IMR-90 (cell line): ENCODE measurements around the gene ABCA2. TPM values are rescaled to one million over a fixed set of nuclear protein-coding genes. Genes with fewer than 3 reads are reported as not detected.

ENCODE experiments used
- ATAC-seq: fragments of 200-7000 bp; cut with Tn5 transposase; 2 replicates; pipeline ENCODE4 v1.9.1; 2020; ENCODE audit warnings: low read depth, mild to moderate bottlenecking, moderate library complexity
- BruUV-seq: library from RNA; stranded (reverse); fragments of 400-500 nt; replicated peaks from 2 replicates; lab custom pipeline; 2021; lab: Mats Ljungman, UMichigan
- CTCF ChIA-PET: fragments of 300-600 bp; formaldehyde crosslinking; extraction: SDS; loops from one replicate; lab custom pipeline; 2021; ENCODE audit warnings: antibody characterized with exemption; lab: Yijun Ruan, JAX
- POLR2A ChIA-PET: fragments of 300-600 bp; sonication (Branson Sonifier 250); formaldehyde crosslinking; loops from one replicate; lab custom pipeline; 2022; ENCODE audit warnings: antibody characterized with exemption; ENCODE audit not compliant: unreplicated experiment; lab: Charles Lee
- DNase-seq: peaks from one replicate; pipeline ENCODE4 v3.0.0; 2013
- H2AFZ ChIP-seq: replicated peaks from 2 replicates; pipeline ENCODE3; 2013; ENCODE audit warnings: low read length, mild to moderate bottlenecking; ENCODE audit not compliant: poor library complexity
- H2AK5ac ChIP-seq: 2 replicates; pipeline ENCODE4 v1.6.1; 2013; ENCODE audit warnings: low read depth, low read length, inconsistent platforms
- H2AK9ac ChIP-seq: replicated peaks from 2 replicates; pipeline ENCODE3; 2013; ENCODE audit warnings: mild to moderate bottlenecking, low read depth, low read length, moderate library complexity; ENCODE audit not compliant: poor library complexity
- H2BK120ac ChIP-seq: 2 replicates; pipeline ENCODE4 v1.6.1; 2013; ENCODE audit warnings: low read depth, low read length, inconsistent platforms
- H2BK15ac ChIP-seq: 3 replicates; pipeline ENCODE4 v1.6.1; 2013; ENCODE audit warnings: low read depth, low read length, inconsistent platforms
- H2BK20ac ChIP-seq: 2 replicates; pipeline ENCODE4 v1.6.1; 2013; ENCODE audit warnings: low read depth, mild to moderate bottlenecking, inconsistent platforms, low read length, moderate library complexity
- H2BK5ac ChIP-seq: 2 replicates; pipeline ENCODE4 v1.6.1; 2013; ENCODE audit warnings: mild to moderate bottlenecking, low read depth, low read length, inconsistent platforms; ENCODE audit not compliant: poor library complexity, severe bottlenecking
- H3K14ac ChIP-seq: replicated peaks from 2 replicates; pipeline ENCODE4 v1.6.1; 2013; ENCODE audit warnings: low read depth, low read length, inconsistent platforms
- H3K18ac ChIP-seq: 2 replicates; pipeline ENCODE4 v1.6.1; 2013; ENCODE audit warnings: low read depth, low read length, control low read depth
- H3K23ac ChIP-seq: 2 replicates; pipeline ENCODE4 v1.6.1; 2013; ENCODE audit warnings: low read depth, low read length, inconsistent platforms
- H3K27ac ChIP-seq: 2 replicates; pipeline ENCODE4 v1.5.1; 2013; ENCODE audit warnings: mild to moderate bottlenecking, control low read depth, low read length; ENCODE audit not compliant: insufficient read depth
- H3K27me3 ChIP-seq: 2 replicates; pipeline ENCODE4 v1.6.1; 2013; ENCODE audit warnings: low read length; ENCODE audit not compliant: control insufficient read depth, insufficient read depth
- H3K36me3 ChIP-seq: 2 replicates; pipeline ENCODE4 v1.6.1; 2013; ENCODE audit warnings: low read length, mixed read lengths; ENCODE audit not compliant: control insufficient read depth, insufficient read depth
- H3K4ac ChIP-seq: 2 replicates; pipeline ENCODE4 v1.6.1; 2013; ENCODE audit warnings: low read depth, low read length, inconsistent platforms
- H3K4me1 ChIP-seq: 2 replicates; pipeline ENCODE4 v1.6.1; 2013; ENCODE audit warnings: low read length, mixed read lengths; ENCODE audit not compliant: control insufficient read depth, insufficient read depth
- H3K4me2 ChIP-seq: 2 replicates; pipeline ENCODE4 v1.6.1; 2013; ENCODE audit warnings: low read depth, mild to moderate bottlenecking, control low read depth, low read length, moderate library complexity
- H3K4me3 ChIP-seq: 2 replicates; pipeline ENCODE4 v1.5.1; 2013; ENCODE audit warnings: low read depth, mild to moderate bottlenecking, control low read depth, low read length, moderate library complexity; ENCODE audit not compliant: insufficient read depth
- H3K56ac ChIP-seq: 2 replicates; pipeline ENCODE4 v1.6.1; 2013; ENCODE audit warnings: low read length, inconsistent platforms; ENCODE audit not compliant: insufficient read depth; ENCODE audit errors: extremely low read depth
- H3K79me1 ChIP-seq, 2 experiments: 2 replicates each; pipeline ENCODE4 v1.6.1; 2013; ENCODE audit warnings: low read length in 2 of 2, inconsistent platforms in 1 of 2, low read depth in 1 of 2
- H3K9ac ChIP-seq: 2 replicates; pipeline ENCODE4 v1.6.1; 2013; ENCODE audit warnings: low read depth, low read length, control low read depth
- H3K9me1 ChIP-seq: 2 replicates; pipeline ENCODE4 v1.6.1; 2013; ENCODE audit warnings: low read length, inconsistent platforms; ENCODE audit not compliant: insufficient read depth
- H3K9me3 ChIP-seq: 2 replicates; pipeline ENCODE4 v1.6.1; 2013; ENCODE audit warnings: low read length; ENCODE audit not compliant: control insufficient read depth, insufficient read depth
- H4K20me1 ChIP-seq: 2 replicates; pipeline ENCODE4 v1.6.1; 2013; ENCODE audit warnings: low read length, inconsistent platforms; ENCODE audit not compliant: insufficient read depth
- H4K5ac ChIP-seq: 2 replicates; pipeline ENCODE4 v1.6.1; 2013; ENCODE audit warnings: mild to moderate bottlenecking, low read depth, low read length, control low read depth
- H4K8ac ChIP-seq, 2 experiments: 2 replicates each; pipeline ENCODE4 v1.6.1; 2013; ENCODE audit warnings: low read depth in 2 of 2, low read length in 2 of 2, control low read depth in 1 of 2, inconsistent platforms in 1 of 2
- H4K91ac ChIP-seq: 2 replicates; pipeline ENCODE4 v1.6.1; 2013; ENCODE audit warnings: low read depth, low read length, inconsistent platforms; ENCODE audit not compliant: insufficient read depth
- MXI1 ChIP-seq: IDR thresholded peaks from 2 replicates; pipeline ENCODE4 v1.6.1; 2012; ENCODE audit warnings: low read depth, mild to moderate bottlenecking, low read length, moderate library complexity, borderline replicate concordance
- RAD21 ChIP-seq: IDR thresholded peaks from 2 replicates; pipeline ENCODE4 v1.6.1; 2012; ENCODE audit warnings: low read length, improper control_type of control experiment
- SMC3 ChIP-seq: fragments of 150-350 bp; IDR thresholded peaks from 2 replicates; pipeline ENCODE4 v1.6.1; 2016; ENCODE audit warnings: low read depth, mild to moderate bottlenecking, antibody characterized with exemption, low read length, moderate library complexity
- WGBS, 2 experiments: methylation state at CpG; one replicate each; pipeline versions ENCODE4 v1.1.5 to v1.1.7; 2013; ENCODE audit warnings: missing lambda C conversion rate in 2 of 2; ENCODE audit not compliant: insufficient read length in 1 of 2; ENCODE audit errors: extremely low coverage in 2 of 2; 5-methylcytosine and 5-hydroxymethylcytosine counted together
- dilution Hi-C: fragments of 300-500 bp; cut with HindIII; formaldehyde crosslinking; loops from one replicate; pipeline ENCODE4 v1.14.3; 2018; ENCODE audit warnings: low sequenced_read_pairs; ENCODE audit not compliant: unreplicated experiment
- in situ Hi-C: fragments of 300-500 bp; cut with MboI; formaldehyde crosslinking; loops from 3 replicates; pipeline ENCODE4 v1.14.3; 2019; ENCODE audit warnings: low sequenced_read_pairs, inconsistent platforms, mixed read lengths
- intact Hi-C: fragments of 100-400 bp; cut with micrococcal nuclease; formaldehyde crosslinking; loops from 2 replicates; pipeline ENCODE4 v1.10.0; 2022
- polyA plus RNA-seq, 3 experiments: library from polyadenylated mRNA; depleted of rRNA; stranded (reverse); fragments of >200 nt; gene quantifications; 2 replicates each; pipeline ENCODE4 v1.2.3, GENCODE V29; 2012; ENCODE audit warnings: low replicate concordance in 1 of 3
- total RNA-seq: library from RNA; depleted of rRNA; stranded (reverse); fragments of >200 nt; gene quantifications from 2 replicates; pipeline ENCODE4 v1.2.3, GENCODE V29; 2012
- TF ChIP-seq, protein P1 (sequence below): conservative IDR thresholded peaks from 2 replicates; pipeline ENCODE4 v1.5.1; 2012; ENCODE audit warnings: mild to moderate bottlenecking, low read depth, low read length, improper control_type of control experiment

Gene ABCA2
- total and polyA plus RNA-seq, 2 of the 4 experiments (the other 2 are of a cell fraction), result 3.8 to 46.0 TPM

DNA sequence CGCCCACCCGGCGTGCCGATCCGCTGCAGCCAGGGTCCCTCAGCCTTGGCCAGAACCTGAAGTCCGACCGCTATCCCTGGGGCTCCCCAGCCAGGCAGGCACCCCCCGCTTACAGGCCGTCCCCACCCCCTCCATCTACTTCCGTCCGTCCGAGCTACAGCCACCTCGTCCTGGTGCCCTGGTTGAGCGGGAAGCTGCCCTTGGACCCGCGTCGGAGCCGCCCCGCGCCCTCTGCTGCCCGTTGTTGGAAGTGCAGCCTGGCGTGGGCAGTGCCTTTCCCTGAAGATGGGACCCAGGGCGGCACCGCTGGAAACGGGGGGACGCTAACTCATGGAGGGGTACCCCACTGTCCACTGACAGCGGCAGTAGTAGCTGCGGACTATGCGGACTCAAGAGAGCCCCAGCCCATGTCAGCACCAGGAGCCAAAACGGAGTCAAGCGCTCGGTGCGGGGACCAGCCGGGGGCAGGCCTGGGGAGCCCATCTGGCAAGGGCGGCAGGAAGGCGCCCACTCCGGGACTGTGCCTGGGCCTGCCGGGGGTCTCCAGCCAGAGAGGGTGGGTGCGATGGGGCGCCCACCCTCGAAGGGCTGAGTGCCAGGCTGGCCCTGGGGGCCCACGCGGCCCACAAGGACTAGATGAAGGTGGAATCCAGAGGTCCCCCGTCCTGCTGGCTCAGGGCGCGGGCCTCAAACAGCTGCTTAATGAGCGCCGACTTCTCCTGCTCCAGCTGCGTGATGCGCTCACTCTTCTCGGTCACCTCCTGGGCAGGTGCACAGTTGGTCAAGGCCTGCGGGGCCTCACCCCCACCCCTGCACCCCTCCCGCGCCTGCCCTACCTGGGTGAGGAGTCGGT lies 36.2 kb upstream of the ABCA2 start:
- TF ChIP-seq RAD21 (peak; percentile 67), MXI1 (no peak), SMC3 (peak; percentile 81)
- TF ChIP-seq, protein P1, sequence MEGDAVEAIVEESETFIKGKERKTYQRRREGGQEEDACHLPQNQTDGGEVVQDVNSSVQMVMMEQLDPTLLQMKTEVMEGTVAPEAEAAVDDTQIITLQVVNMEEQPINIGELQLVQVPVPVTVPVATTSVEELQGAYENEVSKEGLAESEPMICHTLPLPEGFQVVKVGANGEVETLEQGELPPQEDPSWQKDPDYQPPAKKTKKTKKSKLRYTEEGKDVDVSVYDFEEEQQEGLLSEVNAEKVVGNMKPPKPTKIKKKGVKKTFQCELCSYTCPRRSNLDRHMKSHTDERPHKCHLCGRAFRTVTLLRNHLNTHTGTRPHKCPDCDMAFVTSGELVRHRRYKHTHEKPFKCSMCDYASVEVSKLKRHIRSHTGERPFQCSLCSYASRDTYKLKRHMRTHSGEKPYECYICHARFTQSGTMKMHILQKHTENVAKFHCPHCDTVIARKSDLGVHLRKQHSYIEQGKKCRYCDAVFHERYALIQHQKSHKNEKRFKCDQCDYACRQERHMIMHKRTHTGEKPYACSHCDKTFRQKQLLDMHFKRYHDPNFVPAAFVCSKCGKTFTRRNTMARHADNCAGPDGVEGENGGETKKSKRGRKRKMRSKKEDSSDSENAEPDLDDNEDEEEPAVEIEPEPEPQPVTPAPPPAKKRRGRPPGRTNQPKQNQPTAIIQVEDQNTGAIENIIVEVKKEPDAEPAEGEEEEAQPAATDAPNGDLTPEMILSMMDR, result peak; percentile 83
- ChIA-PET CTCF (interaction anchor here (0.7 to 1.9 kb wide), 8 partner anchors 9 to 125 kb away, joined by 3 to 17 read pairs (median 4); partner anchors contain the start of genes MAN1B1, NPDC1 and UAP1L1), POLR2A (no interaction called here)
- BruUV-seq, result no TSS peak
- Histone ChIP-seq H4K91ac (no peak overlapping the region), H2BK20ac (no peak overlapping the region), H3K18ac (no peak overlapping the region), H3K14ac (no peak overlapping the region), H2BK5ac (no peak overlapping the region), H3K79me1 (peaks cover 2 to 7% of the 10 kb centered on the region in 2 experiments; a peak in 3 of 4 replicates), H3K27me3 (no peaks in the 10 kb centered on the region), H4K5ac (no peak overlapping the region), H2AFZ (peak overlapping the region; percentile 71), H4K20me1 (no peaks in the 10 kb centered on the region), H2BK120ac (no peak overlapping the region), H3K4me3 (no peak overlapping the region), H3K27ac (no peak overlapping the region), H2BK15ac (no peak overlapping the region), H3K4me2 (no peak overlapping the region), H3K9me3 (no peaks in the 10 kb centered on the region), H3K23ac (no peak overlapping the region), H3K56ac (no peak overlapping the region), H2AK9ac (peak overlapping the region; percentile 37), H3K9me1 (no peaks in the 10 kb centered on the region), H3K36me3 (no peaks in the 10 kb centered on the region), H3K9ac (no peak overlapping the region), H4K8ac (no peak overlapping the region), H2AK5ac (no peak overlapping the region), H3K4me1 (no peaks in the 10 kb centered on the region), H3K4ac (no peak overlapping the region)
- intact Hi-C loops (no loop called here), in situ Hi-C loops (no loop called here), dilution Hi-C loops (no loop called here)
- DNase-seq, result no peak
- whole genome bisulfite sequencing, 2 experiments, result 21% methylated on average over 27 of the region's 55 CpGs; no CpG with 5 or more reads in 1 of the 2 experiments
- ATAC-seq, result peak; percentile 95
